Measurements from ENCODE around the gene TNFRSF6B.
"Not testable (repeated sequence)": the region's sequence is repeated elsewhere in the genome, so short reads cannot be mapped to it uniquely, and the experiment has no call there.

Gene TNFRSF6B

DNA sequence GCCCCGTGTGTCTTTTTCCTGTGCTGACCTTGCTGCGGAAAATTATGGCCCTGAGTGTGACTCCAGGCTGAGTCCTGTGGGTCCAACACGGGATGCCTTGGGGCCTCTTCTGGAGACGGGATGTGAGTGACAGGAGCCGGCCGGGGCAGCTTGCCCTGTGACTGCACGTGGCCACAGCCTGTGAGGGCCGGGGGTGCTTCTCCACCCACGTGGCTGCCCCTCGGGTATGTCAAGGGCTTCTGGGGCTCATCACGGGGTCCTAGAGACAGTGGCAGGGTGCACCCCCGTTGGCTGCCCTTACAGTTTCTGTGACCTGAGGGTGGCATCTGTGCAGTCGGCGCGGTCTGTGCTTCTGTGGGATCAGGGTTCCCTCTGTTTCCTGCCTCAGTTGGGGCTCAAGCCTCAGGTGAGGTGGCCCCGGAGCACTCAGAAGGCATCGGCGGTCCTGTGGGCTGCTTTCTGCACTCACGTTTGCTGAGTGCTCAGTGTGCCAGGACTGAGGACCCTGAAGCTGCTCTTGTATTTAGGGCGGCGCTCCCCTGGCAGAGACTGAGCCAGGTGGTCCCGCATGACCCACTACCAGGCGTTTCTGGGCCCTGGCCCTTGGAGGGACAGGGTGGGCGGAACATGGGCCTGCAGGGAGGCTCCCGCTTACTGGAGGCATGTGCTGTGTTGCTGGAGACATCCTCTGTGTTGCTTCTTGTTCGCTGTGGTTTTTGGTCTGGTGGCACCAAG, 33.0 kb upstream of the TNFRSF6B start:
- no peak overlapping the region for H3K4me3 ChIP-seq (ENCODE audit: low read depth, low read length)
- TF ChIP-seq, protein P1, sequence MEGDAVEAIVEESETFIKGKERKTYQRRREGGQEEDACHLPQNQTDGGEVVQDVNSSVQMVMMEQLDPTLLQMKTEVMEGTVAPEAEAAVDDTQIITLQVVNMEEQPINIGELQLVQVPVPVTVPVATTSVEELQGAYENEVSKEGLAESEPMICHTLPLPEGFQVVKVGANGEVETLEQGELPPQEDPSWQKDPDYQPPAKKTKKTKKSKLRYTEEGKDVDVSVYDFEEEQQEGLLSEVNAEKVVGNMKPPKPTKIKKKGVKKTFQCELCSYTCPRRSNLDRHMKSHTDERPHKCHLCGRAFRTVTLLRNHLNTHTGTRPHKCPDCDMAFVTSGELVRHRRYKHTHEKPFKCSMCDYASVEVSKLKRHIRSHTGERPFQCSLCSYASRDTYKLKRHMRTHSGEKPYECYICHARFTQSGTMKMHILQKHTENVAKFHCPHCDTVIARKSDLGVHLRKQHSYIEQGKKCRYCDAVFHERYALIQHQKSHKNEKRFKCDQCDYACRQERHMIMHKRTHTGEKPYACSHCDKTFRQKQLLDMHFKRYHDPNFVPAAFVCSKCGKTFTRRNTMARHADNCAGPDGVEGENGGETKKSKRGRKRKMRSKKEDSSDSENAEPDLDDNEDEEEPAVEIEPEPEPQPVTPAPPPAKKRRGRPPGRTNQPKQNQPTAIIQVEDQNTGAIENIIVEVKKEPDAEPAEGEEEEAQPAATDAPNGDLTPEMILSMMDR (IDR thresholded peaks at IDR 0.05; ENCODE audit: insufficient read depth, low read depth, low read length, missing control alignments) = no peak
- DNase-seq (ENCODE audit: low read depth) = no peak

DNA sequence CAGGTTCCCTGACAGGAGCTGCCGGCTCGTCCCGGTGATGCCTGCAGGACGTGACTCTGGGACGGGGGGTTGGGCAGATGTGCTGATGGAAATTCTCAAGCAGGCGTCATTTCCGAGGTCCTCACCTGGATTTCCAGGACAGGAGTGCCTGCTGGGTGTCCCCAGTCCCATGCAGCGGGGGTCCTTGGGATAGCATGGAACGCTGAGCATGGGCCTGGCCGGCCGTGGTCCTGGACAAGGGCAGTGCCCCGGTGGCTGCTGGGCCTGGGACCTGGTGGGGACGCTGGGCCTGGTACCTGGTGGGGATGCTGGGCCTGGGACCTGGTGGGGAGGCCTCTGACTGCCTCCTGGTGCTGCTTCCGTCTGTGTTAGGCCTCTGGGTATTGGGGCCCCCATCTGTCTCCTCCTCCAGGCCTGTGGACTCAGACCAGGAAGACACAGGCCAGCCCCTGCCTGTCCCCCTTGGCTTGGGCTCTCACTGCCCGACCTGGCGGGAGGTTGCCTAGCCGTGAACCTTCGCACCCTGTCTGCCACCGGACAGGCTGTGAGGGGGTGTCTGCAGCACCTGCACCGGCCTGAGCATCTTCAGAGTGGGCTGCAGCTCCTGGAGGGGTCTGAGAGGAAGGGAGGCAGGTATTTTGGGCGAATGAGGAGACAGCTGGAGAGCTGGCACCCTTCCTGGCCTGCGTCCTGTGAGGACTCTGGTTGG, 32.2 kb upstream of the TNFRSF6B start:
- DNase-seq (ENCODE audit: low read depth) = no peak
- TF ChIP-seq, protein P1 (IDR thresholded peaks at IDR 0.05; ENCODE audit: insufficient read depth, low read depth, low read length, missing control alignments) = no peak
- no peak overlapping the region for H3K4me3 ChIP-seq (ENCODE audit: low read depth, low read length)

DNA sequence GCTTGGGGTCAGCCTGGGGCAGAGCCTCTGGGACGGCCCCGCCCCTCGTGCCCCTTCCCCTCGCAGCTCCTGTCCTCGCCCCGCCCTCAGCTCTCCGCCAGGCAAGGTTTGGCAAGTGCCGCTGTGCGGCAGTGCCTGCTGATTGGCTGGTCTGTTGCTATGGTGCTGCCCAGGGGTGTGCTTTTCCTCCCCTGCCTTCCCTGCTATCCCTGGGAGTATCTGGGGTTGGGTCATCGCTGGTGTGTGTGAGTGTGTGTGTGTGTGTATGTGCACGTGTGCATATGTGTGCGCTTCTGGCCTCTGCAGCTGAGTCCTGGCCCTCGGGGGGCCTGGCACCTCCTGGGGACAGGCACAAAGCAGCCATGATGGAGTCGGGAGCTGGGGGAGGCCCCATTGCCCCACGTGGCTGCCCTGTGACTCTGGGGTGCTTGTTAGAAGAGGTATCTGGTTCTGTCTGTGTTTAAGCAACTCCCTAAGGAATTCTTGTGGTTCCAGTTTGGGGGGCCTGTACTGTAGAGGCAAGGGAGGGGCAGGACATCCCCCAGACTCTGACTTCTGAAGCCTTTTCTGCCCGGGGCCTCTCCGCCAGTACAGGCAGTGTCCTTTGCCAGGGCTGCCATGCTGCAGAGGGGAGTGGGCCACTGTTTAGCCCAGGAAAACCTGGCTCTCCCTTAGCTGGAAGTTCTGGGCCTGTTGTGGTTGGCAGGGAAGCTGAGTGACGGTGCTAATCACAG, 31.4 kb upstream of the TNFRSF6B start:
- no peak overlapping the region for H3K4me3 ChIP-seq (ENCODE audit: low read depth, low read length)
- TF ChIP-seq, protein P1 (IDR thresholded peaks at IDR 0.05; ENCODE audit: insufficient read depth, low read depth, low read length, missing control alignments) = no peak
- no peak for DNase-seq (ENCODE audit: low read depth)

DNA sequence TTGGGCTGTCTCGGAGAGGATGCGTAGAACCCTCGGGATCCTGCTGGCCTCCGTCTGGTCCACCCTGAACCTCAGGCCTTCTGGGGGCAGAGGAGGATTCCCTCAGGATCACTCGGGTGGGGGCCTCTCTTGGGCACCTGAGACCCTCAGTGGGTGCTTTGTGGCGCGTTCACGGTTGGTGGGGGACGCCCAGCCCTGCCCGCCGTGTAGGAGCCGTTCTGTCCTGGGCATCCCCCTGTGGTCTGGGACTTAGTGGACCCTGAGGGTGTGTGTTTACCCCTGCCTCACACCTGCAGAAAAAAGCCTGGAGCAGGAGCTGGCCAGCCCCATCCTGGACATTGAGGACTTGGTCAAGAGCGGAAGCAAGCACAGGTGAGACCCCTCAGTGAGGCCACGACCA, 30.7 kb upstream of the TNFRSF6B start:
- no peak overlapping the region for H3K4me3 ChIP-seq (ENCODE audit: low read depth, low read length)
- no peak for DNase-seq (ENCODE audit: low read depth)
- TF ChIP-seq, protein P1 (IDR thresholded peaks at IDR 0.05; ENCODE audit: insufficient read depth, low read depth, low read length, missing control alignments) = no peak

DNA sequence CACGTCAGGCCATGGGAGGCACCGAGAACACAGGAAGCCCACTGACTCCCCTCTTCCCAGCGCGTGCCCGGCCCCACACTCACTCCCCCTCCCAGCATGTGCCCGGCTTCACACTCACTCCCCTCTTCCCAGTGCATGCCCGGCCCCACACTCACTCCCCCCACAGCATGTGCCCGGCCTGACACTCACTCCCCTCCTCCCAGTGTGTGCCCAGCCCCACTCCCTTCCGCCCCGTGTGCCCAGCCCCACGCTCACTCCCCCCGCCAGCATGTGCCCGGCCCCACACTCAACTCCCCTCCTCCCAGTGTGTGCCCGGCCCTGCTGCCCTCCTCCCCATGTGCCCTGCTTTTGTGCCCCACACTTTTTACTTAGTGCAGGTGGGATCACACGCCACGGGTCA, 28.6 kb upstream of the TNFRSF6B start:
- TF ChIP-seq, protein P1 (IDR thresholded peaks at IDR 0.05; ENCODE audit: insufficient read depth, low read depth, low read length, missing control alignments) = no peak
- no peak for DNase-seq (ENCODE audit: low read depth)
- H3K4me3 ChIP-seq (ENCODE audit: low read depth, low read length) = no peak overlapping the region

DNA sequence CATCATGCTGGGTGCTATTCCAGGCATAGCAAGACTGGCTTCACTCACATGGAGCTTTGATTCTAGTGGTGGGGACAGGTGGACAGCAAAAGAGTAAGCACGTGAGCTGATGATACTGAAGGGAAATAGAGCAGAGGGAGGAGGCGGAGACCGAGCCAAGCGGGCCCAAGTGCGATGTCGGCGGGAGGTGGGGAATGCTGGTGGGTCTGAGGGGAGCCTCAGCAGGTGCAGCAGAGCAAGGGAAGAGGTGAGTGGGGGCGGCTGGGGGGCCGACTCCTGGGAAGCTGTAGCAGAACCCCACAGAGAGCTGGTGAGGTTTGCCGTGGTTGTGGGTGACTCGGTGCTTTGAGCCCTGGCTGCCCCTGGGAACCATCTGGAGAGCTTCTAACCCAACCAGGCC, 28.1 kb upstream of the TNFRSF6B start:
- no peak for DNase-seq (ENCODE audit: low read depth)
- TF ChIP-seq, protein P1 (IDR thresholded peaks at IDR 0.05; ENCODE audit: insufficient read depth, low read depth, low read length, missing control alignments) = no peak
- no peak overlapping the region for H3K4me3 ChIP-seq (ENCODE audit: low read depth, low read length)

DNA sequence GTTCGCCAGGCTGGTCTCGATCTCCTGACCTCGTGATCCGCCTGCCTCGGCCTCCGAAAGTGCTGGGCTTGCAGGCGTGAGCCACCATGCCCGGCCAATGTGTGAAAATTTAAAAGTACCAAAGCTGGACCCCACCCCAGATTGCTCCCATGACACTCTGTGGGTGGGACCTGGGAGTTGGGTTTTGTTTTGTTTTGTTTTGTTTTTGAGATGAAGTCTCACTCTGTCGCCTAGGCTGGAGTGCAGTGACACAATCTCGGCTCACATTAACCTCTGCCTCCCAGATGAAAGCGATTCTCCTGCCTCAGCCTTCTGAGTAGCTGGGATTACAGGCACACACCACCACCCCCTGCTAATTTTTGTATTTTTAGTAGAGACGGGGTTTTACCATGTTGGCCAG, 24.8 kb upstream of the TNFRSF6B start:
- DNase-seq (ENCODE audit: low read depth); H3K4me3 ChIP-seq (ENCODE audit: low read depth, low read length): not testable (repeated sequence)
